GM19023 (cell line): ENCODE results near the gene LGI1.
"Not testable (repeated sequence)": the region's sequence is repeated elsewhere in the genome, so short reads cannot be mapped to it uniquely, and the experiment has no call there.

ENCODE experiments used
- ATAC-seq: cut with Tn5 transposase; IDR thresholded peaks from one replicate; pipeline ENCODE4 v1.9.1; 2021; ENCODE audit warnings: mild to moderate bottlenecking, moderate library complexity; ENCODE audit not compliant: unreplicated experiment

Gene LGI1

GRCh38 chr10:93804200-93804599 lies 46.5 kb downstream of the LGI1 start:
- ATAC-seq, result no peak

GRCh38 chr10:93806903-93807302 lies 49.2 kb downstream of the LGI1 start:
- no peak for ATAC-seq

- no peak for ATAC-seq
Observed at GRCh38 chr10:93807371-93807770, 49.6 kb downstream of the LGI1 start.

GRCh38 chr10:93812659-93813338 lies 55.1 kb downstream of the LGI1 start:
- no peak for ATAC-seq

- peak; percentile 73 for ATAC-seq
Observed at GRCh38 chr10:93813507-93814465, 56.0 kb downstream of the LGI1 start.

- ATAC-seq, result no peak
Observed at GRCh38 chr10:93815304-93816096, 57.8 kb downstream of the LGI1 start.

- ATAC-seq, result no peak
Observed at GRCh38 chr10:93816123-93816747, 58.5 kb downstream of the LGI1 start.

GRCh38 chr10:93818086-93818485 lies 60.4 kb downstream of the LGI1 start:
- ATAC-seq, result no peak

- no peak for ATAC-seq
Observed at GRCh38 chr10:93819520-93819919, 61.8 kb downstream of the LGI1 start.

GRCh38 chr10:93820434-93820833 lies 62.7 kb downstream of the LGI1 start:
- no peak for ATAC-seq

- ATAC-seq, result no peak
Observed at GRCh38 chr10:93821051-93821772, 63.5 kb downstream of the LGI1 start.

GRCh38 chr10:93826355-93826754 lies 68.6 kb downstream of the LGI1 start:
- no peak for ATAC-seq

- no peak for ATAC-seq
Observed at GRCh38 chr10:93827056-93827804, 69.5 kb downstream of the LGI1 start.

- ATAC-seq, result not testable (repeated sequence)
Observed at GRCh38 chr10:93831065-93831464, 73.3 kb downstream of the LGI1 start.

GRCh38 chr10:93835770-93836169 lies 78.0 kb downstream of the LGI1 start:
- no peak for ATAC-seq

- no peak for ATAC-seq
Observed at GRCh38 chr10:93837822-93838221, 80.1 kb downstream of the LGI1 start.

GRCh38 chr10:93838278-93838677 lies 80.5 kb downstream of the LGI1 start:
- ATAC-seq, result no peak

- ATAC-seq, result no peak
Observed at GRCh38 chr10:93841961-93842360, 84.2 kb downstream of the LGI1 start.

- ATAC-seq, result no peak
Observed at GRCh38 chr10:93844979-93845626, 87.4 kb downstream of the LGI1 start.
